ENCODE data around the gene LGSN.
"Not testable (repeated sequence)": the region's sequence is repeated elsewhere in the genome, so short reads cannot be mapped to it uniquely, and the experiment has no call there.

LGSN gene

GRCh38 chr6:63333440-63333839, 13.7 kb upstream of the LGSN start:
- no peak overlapping the region for H2AFZ ChIP-seq (ENCODE audit: low read depth, low read length)
- H4K20me1 ChIP-seq (ENCODE audit: insufficient read depth, low read length): no peaks in the 10 kb centered on the region
- TF ChIP-seq EZH2phosphoT487 (IDR thresholded peaks at IDR 0.05; ENCODE audit: low read depth) (no peak), CTCF (IDR thresholded peaks at IDR 0.05; ENCODE audit: low read depth, low read length) (no peak)
- no peak overlapping the region for H3K4me2 ChIP-seq (ENCODE audit: low read length)
- H3K4me3 ChIP-seq (ENCODE audit: low read length): no peak overlapping the region
- H3K27me3 ChIP-seq (ENCODE audit: low read depth, low read length): no peaks in the 10 kb centered on the region
- no peaks in the 10 kb centered on the region for H3K4me1 ChIP-seq (ENCODE audit: low read length)
- no peaks in the 10 kb centered on the region for H3K9me3 ChIP-seq (ENCODE audit: insufficient read depth, low read length)
- no peak overlapping the region for H3K27ac ChIP-seq (ENCODE audit: low read length)
- H3K36me3 ChIP-seq (replicated peaks; ENCODE audit: low read depth, low read length): no peaks in the 10 kb centered on the region
- no peaks in the 10 kb centered on the region for H3K79me2 ChIP-seq (ENCODE audit: low read length)
- no peak overlapping the region for H3K9ac ChIP-seq (ENCODE audit: low read length)

GRCh38 chr6:63326630-63327029, 6.8 kb upstream of the LGSN start:
- not testable (repeated sequence) for H3K4me3 ChIP-seq (ENCODE audit: low read length); H3K27me3 ChIP-seq (ENCODE audit: low read depth, low read length); H4K20me1 ChIP-seq (ENCODE audit: insufficient read depth, low read length); H3K9ac ChIP-seq (ENCODE audit: low read length); H2AFZ ChIP-seq (ENCODE audit: low read depth, low read length); H3K4me1 ChIP-seq (ENCODE audit: low read length); H3K27ac ChIP-seq (ENCODE audit: low read length); H3K9me3 ChIP-seq (ENCODE audit: insufficient read depth, low read length); H3K4me2 ChIP-seq (ENCODE audit: low read length); H3K79me2 ChIP-seq (ENCODE audit: low read length); H3K36me3 ChIP-seq (replicated peaks; ENCODE audit: low read depth, low read length)

GRCh38 chr6:63322981-63323380, 3.2 kb upstream of the LGSN start:
- TF ChIP-seq EZH2phosphoT487 (IDR thresholded peaks at IDR 0.05; ENCODE audit: low read depth) (no peak), CTCF (IDR thresholded peaks at IDR 0.05; ENCODE audit: low read depth, low read length) (no peak)
- H3K4me2 ChIP-seq (ENCODE audit: low read length): no peak overlapping the region
- 0 out of 2 replicates have a peak, but pooled peaks cover 3% of the 10 kb centered on the region for H3K9me3 ChIP-seq (ENCODE audit: insufficient read depth, low read length)
- H3K36me3 ChIP-seq (replicated peaks; ENCODE audit: low read depth, low read length): no peaks in the 10 kb centered on the region
- no peaks in the 10 kb centered on the region for H3K27me3 ChIP-seq (ENCODE audit: low read depth, low read length)
- H3K79me2 ChIP-seq (ENCODE audit: low read length): no peaks in the 10 kb centered on the region
- H2AFZ ChIP-seq (ENCODE audit: low read depth, low read length): no peak overlapping the region
- no peak overlapping the region for H3K4me3 ChIP-seq (ENCODE audit: low read length)
- H3K9ac ChIP-seq (ENCODE audit: low read length): no peak overlapping the region
- H4K20me1 ChIP-seq (ENCODE audit: insufficient read depth, low read length): no peaks in the 10 kb centered on the region
- H3K27ac ChIP-seq (ENCODE audit: low read length): no peak overlapping the region
- no peaks in the 10 kb centered on the region for H3K4me1 ChIP-seq (ENCODE audit: low read length)

GRCh38 chr6:63321821-63322220, 2.0 kb upstream of the LGSN start:
- Histone ChIP-seq H3K27ac (ENCODE audit: low read length) (no peak overlapping the region), H3K4me3 (ENCODE audit: low read length) (no peak overlapping the region), H3K36me3 (replicated peaks; ENCODE audit: low read depth, low read length) (no peaks in the 10 kb centered on the region), H3K4me1 (ENCODE audit: low read length) (no peaks in the 10 kb centered on the region), H3K9me3 (ENCODE audit: insufficient read depth, low read length) (0 out of 2 replicates have a peak, but pooled peaks cover 3% of the 10 kb centered on the region), H3K79me2 (ENCODE audit: low read length) (no peaks in the 10 kb centered on the region), H3K9ac (ENCODE audit: low read length) (no peak overlapping the region), H3K4me2 (ENCODE audit: low read length) (no peak overlapping the region), H3K27me3 (ENCODE audit: low read depth, low read length) (no peaks in the 10 kb centered on the region), H4K20me1 (ENCODE audit: insufficient read depth, low read length) (no peaks in the 10 kb centered on the region), H2AFZ (ENCODE audit: low read depth, low read length) (no peak overlapping the region)
- no peak for TF ChIP-seq CTCF (IDR thresholded peaks at IDR 0.05; ENCODE audit: low read depth, low read length)
- TF ChIP-seq EZH2phosphoT487 (IDR thresholded peaks at IDR 0.05; ENCODE audit: low read depth): no peak

- Histone ChIP-seq H3K4me1 (ENCODE audit: low read length) (no peaks in the 10 kb centered on the region), H3K9me3 (ENCODE audit: insufficient read depth, low read length) (no peaks in the 10 kb centered on the region), H3K27me3 (ENCODE audit: low read depth, low read length) (no peaks in the 10 kb centered on the region), H3K79me2 (ENCODE audit: low read length) (no peaks in the 10 kb centered on the region), H3K9ac (ENCODE audit: low read length) (no peak overlapping the region), H2AFZ (ENCODE audit: low read depth, low read length) (no peak overlapping the region), H4K20me1 (ENCODE audit: insufficient read depth, low read length) (no peaks in the 10 kb centered on the region), H3K36me3 (replicated peaks; ENCODE audit: low read depth, low read length) (no peaks in the 10 kb centered on the region), H3K4me2 (ENCODE audit: low read length) (no peak overlapping the region), H3K27ac (ENCODE audit: low read length) (no peak overlapping the region), H3K4me3 (ENCODE audit: low read length) (no peak overlapping the region)
- TF ChIP-seq CTCF (IDR thresholded peaks at IDR 0.05; ENCODE audit: low read depth, low read length) (no peak), EZH2phosphoT487 (IDR thresholded peaks at IDR 0.05; ENCODE audit: low read depth) (no peak)
Measured at GRCh38 chr6:63317641-63318040, 2.1 kb downstream of the LGSN start.
